WTC11 (cell line): ENCODE results near the gene SACS. TPM values are rescaled to one million over a fixed set of nuclear protein-coding genes. Genes with fewer than 3 reads are reported as not detected.
A peak's percentile ranks its signal among the peaks of the same experiment; 100 is the strongest.

Experiments
- ATAC-seq: fragments of 200-7000 bp; cut with Tn5 transposase; 2 replicates; pipeline ENCODE4 v1.10.0; 2021; ENCODE audit warnings: mild to moderate bottlenecking, moderate library complexity
- CTCF ChIA-PET: fragments of 300-600 bp; sonication (Branson Sonifier 250); formaldehyde crosslinking; loops from one replicate; lab custom pipeline; 2021; ENCODE audit warnings: antibody characterized with exemption; lab: Charles Lee
- POLR2A ChIA-PET: fragments of 350-600 bp; sonication (Branson Sonifier 250); formaldehyde crosslinking; loops from one replicate; lab custom pipeline; 2021; ENCODE audit warnings: antibody characterized with exemption; lab: Charles Lee
- DNase-seq: peaks from one replicate; pipeline ENCODE4 v3.0.0; 2021; ENCODE audit warnings: low spot score
- H3K27ac Mint-ChIP-seq: 2 replicates; pipeline ENCODE4 v1.8.0; 2021; ENCODE audit warnings: mixed read lengths
- H3K27me3 Mint-ChIP-seq: 2 replicates; pipeline ENCODE4 v1.8.0; 2021; ENCODE audit warnings: low read depth, mild to moderate bottlenecking, moderate library complexity, mixed read lengths
- H3K36me3 Mint-ChIP-seq: 2 replicates; pipeline ENCODE4 v1.8.0; 2021; ENCODE audit warnings: mixed read lengths
- H3K4me1 Mint-ChIP-seq: 2 replicates; pipeline ENCODE4 v1.8.0; 2022; ENCODE audit warnings: mixed read lengths
- H3K4me3 Mint-ChIP-seq: 2 replicates; pipeline ENCODE4 v1.8.0; 2021; ENCODE audit warnings: mild to moderate bottlenecking, moderate library complexity, mixed read lengths
- H3K9me3 Mint-ChIP-seq: 2 replicates; pipeline ENCODE4 v1.8.0; 2021; ENCODE audit warnings: mixed read lengths
- AFF4 ChIP-seq: sonication (generic); formaldehyde crosslinking; IDR thresholded peaks from 2 replicates; pipeline ENCODE4 v1.8.1; 2023; ENCODE audit warnings: mild to moderate bottlenecking, missing genetic modification reagents, borderline replicate concordance
- ATF3 ChIP-seq: sonication (generic); formaldehyde crosslinking; conservative IDR thresholded peaks from 2 replicates; pipeline ENCODE4 v1.8.1; 2022; ENCODE audit warnings: mild to moderate bottlenecking, missing genetic modification reagents
- CREM ChIP-seq: sonication (generic); formaldehyde crosslinking; IDR thresholded peaks from 2 replicates; pipeline ENCODE4 v1.8.1; 2022; ENCODE audit warnings: mild to moderate bottlenecking, missing genetic modification reagents, moderate library complexity
- ESRRA ChIP-seq: sonication (generic); formaldehyde crosslinking; IDR thresholded peaks from 2 replicates; pipeline ENCODE4 v1.8.1; 2022; ENCODE audit warnings: mild to moderate bottlenecking, missing genetic modification reagents, borderline replicate concordance
- HMGA2 ChIP-seq: fragments of 250-450 bp; sonication (Bioruptor Pico); IDR thresholded peaks from 2 replicates; pipeline ENCODE4 v1.4.0; 2021; ENCODE audit warnings: mild to moderate bottlenecking, moderate library complexity
- MLX ChIP-seq: sonication (generic); formaldehyde crosslinking; IDR thresholded peaks from 2 replicates; pipeline ENCODE4 v1.8.1; 2023; ENCODE audit warnings: mild to moderate bottlenecking, missing genetic modification reagents, moderate library complexity
- NR2C2 ChIP-seq: sonication (generic); formaldehyde crosslinking; IDR thresholded peaks from 2 replicates; pipeline ENCODE4 v1.8.0; 2022; ENCODE audit warnings: mild to moderate bottlenecking, missing genetic modification reagents
- OVOL2 ChIP-seq: fragments of 250-450 bp; sonication (Bioruptor Pico); IDR thresholded peaks from 2 replicates; pipeline ENCODE4 v1.9.0; 2021; ENCODE audit warnings: mild to moderate bottlenecking, borderline replicate concordance
- PRDM15 ChIP-seq: sonication (generic); formaldehyde crosslinking; IDR thresholded peaks from 2 replicates; pipeline ENCODE4 v1.8.0; 2022; ENCODE audit warnings: missing genetic modification reagents
- PREB ChIP-seq: sonication (generic); formaldehyde crosslinking; IDR thresholded peaks from 2 replicates; pipeline ENCODE4 v1.8.1; 2022; ENCODE audit warnings: mild to moderate bottlenecking, missing genetic modification reagents, moderate library complexity, borderline replicate concordance
- RELA ChIP-seq: sonication (generic); formaldehyde crosslinking; IDR thresholded peaks from 2 replicates; pipeline ENCODE4 v1.8.1; 2022; ENCODE audit warnings: missing genetic modification reagents, mild to moderate bottlenecking, borderline replicate concordance
- SMAD4 ChIP-seq: sonication (generic); formaldehyde crosslinking; IDR thresholded peaks from 2 replicates; pipeline ENCODE4 v1.8.0; 2022; ENCODE audit warnings: mild to moderate bottlenecking, missing genetic modification reagents
- ZNF423 ChIP-seq: fragments of 250-450 bp; sonication (Bioruptor Pico); IDR thresholded peaks from 2 replicates; pipeline ENCODE4 v2.1.2; 2022; ENCODE audit warnings: mild to moderate bottlenecking, moderate library complexity
- ZNF512 ChIP-seq: sonication (generic); formaldehyde crosslinking; IDR thresholded peaks from 2 replicates; pipeline ENCODE4 v1.8.1; 2022; ENCODE audit warnings: missing genetic modification reagents, borderline replicate concordance
- total RNA-seq: library from RNA; stranded (reverse); gene quantifications from 3 replicates; pipeline ENCODE4 v1.2.3, GENCODE V29; 2021

SACS gene
- total RNA-seq, 1 experiment from 2014 or later: 35.2 TPM

- no peak for TF ChIP-seq ZNF512 (CRISPR knock-in tag)
- TF ChIP-seq RELA: no peak
- no peak for TF ChIP-seq AFF4 (CRISPR knock-in tag)
- no peak for TF ChIP-seq ATF3
Observed at GRCh38 chr13:23322353-23323336, 110.9 kb downstream of the SACS start (continued).

- H3K4me1 Mint-ChIP-seq: peaks cover 27% of the 10 kb centered on the region
- DNase-seq (no peak), ATAC-seq (no peak)
- H3K9me3 Mint-ChIP-seq: no peaks in the 10 kb centered on the region
- TF ChIP-seq ESRRA: no peak
- no peak for TF ChIP-seq OVOL2
- TF ChIP-seq CREM (CRISPR knock-in tag): no peak
- no peak for TF ChIP-seq MLX (CRISPR knock-in tag)
- no peak for TF ChIP-seq PRDM15 (CRISPR knock-in tag)
- TF ChIP-seq HMGA2: no peak
- no peak for TF ChIP-seq NR2C2 (CRISPR knock-in tag)
- TF ChIP-seq ZNF423: no peak
- no peak for TF ChIP-seq PREB
- no peak for TF ChIP-seq SMAD4
- H3K27ac Mint-ChIP-seq: 0 out of 2 replicates have a peak overlapping the region, but pooled peaks have one; percentile 42
- no peaks in the 10 kb centered on the region for H3K36me3 Mint-ChIP-seq
- POLR2A ChIA-PET: interaction anchor here (0.6 kb wide), 1 partner anchor 440 kb away, joined by 3 read pairs; no protein-coding TSS in a partner anchor
- no peaks in the 10 kb centered on the region for H3K27me3 Mint-ChIP-seq
- CTCF ChIA-PET: no interaction called here
- no peak overlapping the region for H3K4me3 Mint-ChIP-seq
Observed at GRCh38 chr13:23321535-23322241, 111.8 kb downstream of the SACS start.
